Lower leg skin (tissue), 3 donors: ENCODE data around the gene NADK.

Experiments
- CTCF ChIP-seq, 3 donors: fragments of 450-650 bp; IDR thresholded peaks; one replicate each; pipeline ENCODE4 v1.5.1; 2016; ENCODE audit warnings: antibody characterized with exemption in 3 of 3, mild to moderate bottlenecking in 3 of 3, moderate library complexity in 2 of 3
- POLR2A ChIP-seq, 2 donors: fragments of 450-650 bp; IDR thresholded peaks; one replicate each; pipeline ENCODE4 v1.6.1; 2016 to 2017; ENCODE audit warnings: antibody characterized with exemption in 2 of 2, mild to moderate bottlenecking in 1 of 2, moderate library complexity in 1 of 2

- no peak for TF ChIP-seq CTCF (IDR thresholded peaks at IDR 0.05)
- TF ChIP-seq POLR2A (IDR thresholded peaks at IDR 0.05): no peak
Measured at GRCh38 chr1:1779320-1779675, 1.0 kb upstream of the NADK start.
